Peyer's patch (tissue), 4 donors: ENCODE results near the gene CHPT1.

ENCODE experiments used
- POLR2A ChIP-seq, 2 donors: fragments of 450-650 bp; IDR thresholded peaks; one replicate each; pipeline ENCODE4 v1.5.1; 2017; ENCODE audit warnings: antibody characterized with exemption in 2 of 2, mild to moderate bottlenecking in 2 of 2, moderate library complexity in 2 of 2
- TF ChIP-seq, protein P1 (sequence below), 6 experiments: fragments of 450-650 bp in 4 of 6; fragments of 200-600 bp in 2 of 6; sonication (generic) in 1 of 6; IDR thresholded peaks; one replicate each; pipeline ENCODE4 v1.5.1; 2017 to 2019; ENCODE audit warnings: antibody characterized with exemption in 6 of 6, mild to moderate bottlenecking in 3 of 6, moderate library complexity in 1 of 6

DNA sequence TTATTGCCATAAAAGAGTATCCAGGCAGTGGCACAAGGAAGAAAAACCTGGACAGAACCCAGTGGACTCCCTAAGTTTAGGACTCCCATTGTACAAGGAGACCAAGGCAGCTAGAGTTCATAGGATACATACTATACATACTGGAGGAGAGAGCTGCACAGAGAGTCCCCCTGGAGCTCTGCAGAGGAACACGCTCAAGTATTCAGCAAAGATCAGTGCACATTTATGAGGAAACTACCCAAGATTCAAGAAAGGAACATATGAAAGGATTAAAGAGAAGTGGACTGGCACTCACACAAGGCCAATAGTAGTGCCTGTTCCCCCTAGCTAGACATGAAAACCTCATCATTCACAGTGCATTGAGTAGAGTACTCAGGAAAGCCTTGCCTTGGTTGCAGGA, 43.0 kb upstream of the CHPT1 start:
- TF ChIP-seq, protein P1, sequence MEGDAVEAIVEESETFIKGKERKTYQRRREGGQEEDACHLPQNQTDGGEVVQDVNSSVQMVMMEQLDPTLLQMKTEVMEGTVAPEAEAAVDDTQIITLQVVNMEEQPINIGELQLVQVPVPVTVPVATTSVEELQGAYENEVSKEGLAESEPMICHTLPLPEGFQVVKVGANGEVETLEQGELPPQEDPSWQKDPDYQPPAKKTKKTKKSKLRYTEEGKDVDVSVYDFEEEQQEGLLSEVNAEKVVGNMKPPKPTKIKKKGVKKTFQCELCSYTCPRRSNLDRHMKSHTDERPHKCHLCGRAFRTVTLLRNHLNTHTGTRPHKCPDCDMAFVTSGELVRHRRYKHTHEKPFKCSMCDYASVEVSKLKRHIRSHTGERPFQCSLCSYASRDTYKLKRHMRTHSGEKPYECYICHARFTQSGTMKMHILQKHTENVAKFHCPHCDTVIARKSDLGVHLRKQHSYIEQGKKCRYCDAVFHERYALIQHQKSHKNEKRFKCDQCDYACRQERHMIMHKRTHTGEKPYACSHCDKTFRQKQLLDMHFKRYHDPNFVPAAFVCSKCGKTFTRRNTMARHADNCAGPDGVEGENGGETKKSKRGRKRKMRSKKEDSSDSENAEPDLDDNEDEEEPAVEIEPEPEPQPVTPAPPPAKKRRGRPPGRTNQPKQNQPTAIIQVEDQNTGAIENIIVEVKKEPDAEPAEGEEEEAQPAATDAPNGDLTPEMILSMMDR (IDR thresholded peaks at IDR 0.05): no peak
- no peak for TF ChIP-seq POLR2A (IDR thresholded peaks at IDR 0.05)
